ENCODE results near the gene SCARF1. TPM values are rescaled to one million over a fixed set of nuclear protein-coding genes. Genes with fewer than 3 reads are reported as not detected.

Gene SCARF1
- polyA plus RNA-seq, 1 donor (not counting 4 experiments of a cell fraction or from before 2014, with no cell fraction given), result 0.05 TPM

DNA sequence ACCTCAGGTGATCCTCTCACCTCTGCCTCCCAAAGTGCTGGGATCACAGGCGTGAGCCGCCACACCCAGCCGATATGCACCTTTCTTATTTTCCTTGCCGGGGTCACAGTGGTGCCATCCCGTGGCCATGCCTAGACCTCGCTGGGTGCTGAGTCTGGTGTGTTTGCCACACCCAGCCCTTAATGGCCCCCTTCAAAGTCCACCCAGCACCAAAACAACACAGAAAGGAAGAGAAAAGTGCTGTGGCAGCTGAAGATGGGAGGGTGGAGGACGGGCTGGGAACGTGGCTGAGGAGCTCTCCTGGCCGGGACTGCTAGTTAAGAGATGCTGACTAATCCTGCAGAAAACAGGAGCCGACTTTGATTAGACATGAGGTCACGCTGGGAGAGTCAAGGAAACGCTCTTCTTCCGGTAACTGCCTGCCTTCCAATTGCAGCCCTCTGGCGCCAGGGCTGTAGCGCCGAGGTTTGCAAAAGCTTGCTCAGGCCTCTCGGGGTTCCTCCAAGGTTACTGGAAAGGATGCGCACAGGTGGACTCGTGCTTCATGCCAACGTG lies 27.8 kb downstream of the SCARF1 start:
- Histone ChIP-seq H3K36me3 (ENCODE audit: control insufficient read depth in 2 of 2, extremely low read depth in 1 of 2, insufficient read depth in 2 of 2, low read length in 2 of 2) (peaks cover 0 to 19% of the 10 kb centered on the region in 2 experiments), H3K4me2 (ENCODE audit: control insufficient read depth, extremely low read depth, insufficient read depth, low read depth, low read length) (peak overlapping the region; percentile 75), H4K20me1 (ENCODE audit: control insufficient read depth, extremely low read depth, insufficient read depth, low read length) (no peaks in the 10 kb centered on the region), H3K9me1 (ENCODE audit: control insufficient read depth, extremely low read depth, insufficient read depth, low read length) (no peaks in the 10 kb centered on the region), H3K4me1 (ENCODE audit: control insufficient read depth, extremely low read depth, insufficient read depth, low read length) (peaks cover 15% of the 10 kb centered on the region), H3K9me3 (ENCODE audit: control insufficient read depth, low read depth, low read length) (no peaks in the 10 kb centered on the region), H3K79me2 (ENCODE audit: control insufficient read depth, insufficient read depth, low read length) (no peaks in the 10 kb centered on the region), H3K27ac (ENCODE audit: control insufficient read depth, insufficient read depth, low read length) (peak overlapping the region; percentile 64), H3K4me3 (ENCODE audit: control insufficient read depth in 2 of 3, extremely low read depth in 1 of 3, insufficient read depth in 2 of 3, low read depth in 1 of 3, low read length in 3 of 3) (no peak overlapping the region), H3K9ac (ENCODE audit: control insufficient read depth, extremely low read depth, insufficient read depth, low read length) (peak overlapping the region; percentile 56), H3K27me3 (ENCODE audit: control insufficient read depth, extremely low read depth, insufficient read depth, low read length) (no peaks in the 10 kb centered on the region), H2AFZ (ENCODE audit: control insufficient read depth, low read length) (peak overlapping the region; percentile 85)
- TF ChIP-seq EZH2 (IDR thresholded peaks at IDR 0.05; ENCODE audit: low read length) (no peak), CTCF (optimal IDR thresholded peaks at IDR 0.05 in 1 of 3, IDR thresholded peaks at IDR 0.05 in 1 of 3, conservative IDR thresholded peaks at IDR 0.05 in 1 of 3; ENCODE audit: extremely low read depth in 1 of 3, insufficient read depth in 2 of 3, low read length in 3 of 3) (peak in 2 of 3 experiments; percentile 23 to 54)
- peak; percentile 74 for DNase-seq (ENCODE audit: low read depth, low spot score)
- dilution Hi-C loops (cut with MboI; ENCODE audit: extremely low pct_ligation_motif_present, low sequenced_read_pairs), result no loop called here
- FAIRE-seq, result peak; percentile 95

- FAIRE-seq, result no peak
- TF ChIP-seq EZH2 (IDR thresholded peaks at IDR 0.05; ENCODE audit: low read length) (no peak), CTCF (optimal IDR thresholded peaks at IDR 0.05 in 1 of 3, IDR thresholded peaks at IDR 0.05 in 1 of 3, conservative IDR thresholded peaks at IDR 0.05 in 1 of 3; ENCODE audit: extremely low read depth in 1 of 3, insufficient read depth in 2 of 3, low read length in 3 of 3) (no peak)
- dilution Hi-C loops (cut with MboI; ENCODE audit: extremely low pct_ligation_motif_present, low sequenced_read_pairs), result no loop called here
Observed at GRCh38 chr17:1616101-1616500, 29.4 kb downstream of the SCARF1 start.

More at GRCh38 chr17:1616101-1616500, 29.4 kb downstream of the SCARF1 start:
- H3K9me3 ChIP-seq (ENCODE audit: control insufficient read depth, low read depth, low read length), result no peaks in the 10 kb centered on the region
- H3K9me1 ChIP-seq (ENCODE audit: control insufficient read depth, extremely low read depth, insufficient read depth, low read length), result no peaks in the 10 kb centered on the region
- H2AFZ ChIP-seq (ENCODE audit: control insufficient read depth, low read length), result no peak overlapping the region
- no peak overlapping the region for H3K4me2 ChIP-seq (ENCODE audit: control insufficient read depth, extremely low read depth, insufficient read depth, low read depth, low read length)
- no peak overlapping the region for H3K4me3 ChIP-seq (ENCODE audit: control insufficient read depth in 2 of 3, extremely low read depth in 1 of 3, insufficient read depth in 2 of 3, low read depth in 1 of 3, low read length in 3 of 3)
- no peak for DNase-seq (ENCODE audit: low read depth, low spot score)
- H3K27me3 ChIP-seq (ENCODE audit: control insufficient read depth, extremely low read depth, insufficient read depth, low read length), result no peaks in the 10 kb centered on the region
- no peaks in the 10 kb centered on the region for H3K79me2 ChIP-seq (ENCODE audit: control insufficient read depth, insufficient read depth, low read length)
- H3K9ac ChIP-seq (ENCODE audit: control insufficient read depth, extremely low read depth, insufficient read depth, low read length), result no peak overlapping the region
- no peak overlapping the region for H3K27ac ChIP-seq (ENCODE audit: control insufficient read depth, insufficient read depth, low read length)
- H4K20me1 ChIP-seq (ENCODE audit: control insufficient read depth, extremely low read depth, insufficient read depth, low read length), result no peaks in the 10 kb centered on the region
- peaks cover 15% of the 10 kb centered on the region for H3K4me1 ChIP-seq (ENCODE audit: control insufficient read depth, extremely low read depth, insufficient read depth, low read length)
- H3K36me3 ChIP-seq (ENCODE audit: control insufficient read depth in 2 of 2, extremely low read depth in 1 of 2, insufficient read depth in 2 of 2, low read length in 2 of 2), result peaks cover 0 to 20% of the 10 kb centered on the region in 2 experiments
